HEK293T (cell line): ENCODE results near the gene SIRPB1.
"Not testable (repeated sequence)": the region's sequence is repeated elsewhere in the genome, so short reads cannot be mapped to it uniquely, and the experiment has no call there.

Source experiments
- ARNT ChIP-seq: fragments of 450-650 bp; IDR thresholded peaks from 2 replicates; pipeline ENCODE4 v1.6.1; 2017; ENCODE audit warnings: mild to moderate bottlenecking
- BHLHE40 ChIP-seq: fragments of 450-650 bp; IDR thresholded peaks from 2 replicates; pipeline ENCODE4 v1.6.1; 2016; ENCODE audit warnings: mild to moderate bottlenecking, moderate library complexity, borderline replicate concordance
- CTBP1 ChIP-seq: fragments of 450-650 bp; IDR thresholded peaks from 2 replicates; pipeline ENCODE4 v1.6.1; 2016; ENCODE audit warnings: borderline replicate concordance
- FOXA1 ChIP-seq: fragments of 450-650 bp; IDR thresholded peaks from 2 replicates; pipeline ENCODE4 v1.6.1; 2016; ENCODE audit warnings: mild to moderate bottlenecking
- FOXK2 ChIP-seq: fragments of 450-650 bp; IDR thresholded peaks from 2 replicates; pipeline ENCODE4 v1.6.1; 2016; ENCODE audit warnings: mild to moderate bottlenecking
- FOXM1 ChIP-seq: fragments of 450-650 bp; IDR thresholded peaks from 2 replicates; pipeline ENCODE4 v1.6.1; 2017; ENCODE audit warnings: mild to moderate bottlenecking, borderline replicate concordance
- L3MBTL2 ChIP-seq: fragments of 450-650 bp; conservative IDR thresholded peaks from 2 replicates; pipeline ENCODE4 v1.6.1; 2016; ENCODE audit warnings: mild to moderate bottlenecking
- LEF1 ChIP-seq: fragments of 450-650 bp; IDR thresholded peaks from 2 replicates; pipeline ENCODE4 v1.6.1; 2017; ENCODE audit warnings: mild to moderate bottlenecking, borderline replicate concordance
- NFRKB ChIP-seq: fragments of 450-650 bp; IDR thresholded peaks from 2 replicates; pipeline ENCODE4 v1.6.1; 2016; ENCODE audit warnings: mild to moderate bottlenecking, moderate library complexity
- SUZ12 ChIP-seq: fragments of 450-650 bp; IDR thresholded peaks from 2 replicates; pipeline ENCODE4 v1.6.1; 2016; ENCODE audit warnings: mild to moderate bottlenecking
- TARDBP ChIP-seq: fragments of 450-650 bp; IDR thresholded peaks from 2 replicates; pipeline ENCODE4 v1.6.1; 2016

DNA sequence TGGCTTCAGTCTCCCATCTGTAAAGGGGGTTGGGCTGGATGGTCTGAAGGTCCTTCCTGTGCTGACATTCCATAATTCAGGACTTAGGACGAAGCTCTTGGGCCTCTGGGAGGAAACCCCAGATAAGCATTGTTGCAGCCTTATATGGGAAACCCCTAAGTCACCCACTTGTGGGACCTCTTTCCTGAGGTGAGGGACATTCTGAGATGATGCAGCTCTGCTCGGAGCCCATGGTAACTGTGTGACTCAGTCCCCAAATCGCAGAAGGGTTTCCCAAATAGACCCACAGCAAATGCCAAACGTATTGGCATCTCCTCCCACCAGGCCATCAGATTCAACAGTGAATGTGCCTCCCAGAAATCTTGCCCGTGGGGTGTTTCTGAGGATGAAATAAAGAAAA lies 9.4 kb downstream of the SIRPB1 start:
- not testable (repeated sequence) for TF ChIP-seq ARNT, TARDBP, FOXK2, FOXM1, CTBP1, SUZ12, BHLHE40, NFRKB, LEF1, L3MBTL2, FOXA1
